Epithelial cell of proximal tubule (primary cell): Measurements from ENCODE around the gene SELENON. TPM values are rescaled to one million over a fixed set of nuclear protein-coding genes. Genes with fewer than 3 reads are reported as not detected.

ENCODE experiments used
- DNase-seq: peaks from one replicate; pipeline ENCODE4 v3.0.0-alpha.2; 2011; ENCODE audit warnings: low read depth
- H3K4me3 ChIP-seq: 2 replicates; pipeline ENCODE4 v1.5.1; 2011; ENCODE audit warnings: low read depth, mild to moderate bottlenecking, low read length
- CTCF ChIP-seq: conservative IDR thresholded peaks from 2 replicates; pipeline ENCODE4 v1.5.1; 2012; ENCODE audit warnings: low read depth, mild to moderate bottlenecking, low read length
- total RNA-seq: library from RNA; depleted of rRNA; stranded (reverse); fragments of >200 nt; gene quantifications from 2 replicates; pipeline ENCODE4 v1.2.3, GENCODE V29; 2015

Gene SELENON
- total RNA-seq, 1 donor from 2014 or later, result 35.1 TPM

- no peak for DNase-seq
- no peak for TF ChIP-seq CTCF
- no peak overlapping the region for H3K4me3 ChIP-seq
These were observed 15.4 kb upstream of the SELENON start for GRCh38 chr1:25784575-25785051.

- no peak overlapping the region for H3K4me3 ChIP-seq
- TF ChIP-seq CTCF, result no peak
- DNase-seq, result no peak
These were observed 14.5 kb upstream of the SELENON start for GRCh38 chr1:25785333-25786067.

DNA sequence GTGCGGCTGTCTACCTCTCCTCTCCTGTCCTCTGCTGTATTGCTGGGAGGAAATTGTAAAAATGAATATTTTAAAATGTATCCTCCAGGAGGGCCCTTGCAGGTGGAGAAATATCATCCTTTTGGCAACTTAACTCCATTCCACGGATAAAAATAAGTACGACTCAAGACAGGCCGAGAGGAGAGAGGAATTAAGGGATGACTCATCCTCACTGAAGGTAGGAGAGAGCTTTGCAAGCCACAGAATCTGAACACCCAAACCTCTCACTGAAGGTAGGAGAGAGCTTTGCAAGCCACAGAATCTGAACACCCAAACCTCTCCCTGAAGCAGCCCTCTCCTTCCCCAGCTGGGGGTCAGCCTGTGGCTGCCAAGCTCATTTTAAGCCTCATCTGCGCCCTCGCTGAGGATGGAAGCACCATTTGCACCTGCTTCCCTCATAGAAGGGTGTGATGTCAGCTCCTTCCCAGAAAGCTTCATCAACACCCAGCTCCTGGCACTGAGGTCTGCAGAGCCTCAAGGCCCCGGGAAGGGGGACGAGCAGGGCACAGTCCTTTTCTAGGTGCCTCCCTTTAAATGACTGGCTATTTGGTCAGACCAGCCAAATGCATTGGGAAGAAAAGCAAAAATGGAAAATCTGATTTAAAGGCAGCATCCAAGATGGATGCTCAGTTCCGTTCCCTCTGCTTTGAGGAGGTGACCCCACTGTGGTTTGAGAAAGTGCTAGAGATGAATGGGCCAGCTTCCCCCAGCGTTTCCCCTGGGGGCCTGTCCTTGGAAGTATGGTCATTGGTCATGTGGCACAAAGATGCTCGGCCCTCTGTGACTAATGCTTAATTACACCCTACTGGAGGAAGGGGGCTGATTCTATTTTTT, 12.9 kb upstream of the SELENON start:
- H3K4me3 ChIP-seq, result no peak overlapping the region
- TF ChIP-seq CTCF, result no peak
- DNase-seq, result no peak

- no peak overlapping the region for H3K4me3 ChIP-seq
- TF ChIP-seq CTCF, result no peak
- no peak for DNase-seq
These were observed 12.2 kb upstream of the SELENON start for GRCh38 chr1:25787760-25788166.

- no peak for TF ChIP-seq CTCF
- no peak overlapping the region for H3K4me3 ChIP-seq
- no peak for DNase-seq
These were observed 9.5 kb upstream of the SELENON start for GRCh38 chr1:25790472-25790871.

GRCh38 chr1:25792115-25792514, 7.9 kb upstream of the SELENON start:
- no peak for TF ChIP-seq CTCF
- DNase-seq, result no peak
- H3K4me3 ChIP-seq, result no peak overlapping the region
